Measurements from ENCODE around the gene CIAO3.

The CIAO3 gene

DNA sequence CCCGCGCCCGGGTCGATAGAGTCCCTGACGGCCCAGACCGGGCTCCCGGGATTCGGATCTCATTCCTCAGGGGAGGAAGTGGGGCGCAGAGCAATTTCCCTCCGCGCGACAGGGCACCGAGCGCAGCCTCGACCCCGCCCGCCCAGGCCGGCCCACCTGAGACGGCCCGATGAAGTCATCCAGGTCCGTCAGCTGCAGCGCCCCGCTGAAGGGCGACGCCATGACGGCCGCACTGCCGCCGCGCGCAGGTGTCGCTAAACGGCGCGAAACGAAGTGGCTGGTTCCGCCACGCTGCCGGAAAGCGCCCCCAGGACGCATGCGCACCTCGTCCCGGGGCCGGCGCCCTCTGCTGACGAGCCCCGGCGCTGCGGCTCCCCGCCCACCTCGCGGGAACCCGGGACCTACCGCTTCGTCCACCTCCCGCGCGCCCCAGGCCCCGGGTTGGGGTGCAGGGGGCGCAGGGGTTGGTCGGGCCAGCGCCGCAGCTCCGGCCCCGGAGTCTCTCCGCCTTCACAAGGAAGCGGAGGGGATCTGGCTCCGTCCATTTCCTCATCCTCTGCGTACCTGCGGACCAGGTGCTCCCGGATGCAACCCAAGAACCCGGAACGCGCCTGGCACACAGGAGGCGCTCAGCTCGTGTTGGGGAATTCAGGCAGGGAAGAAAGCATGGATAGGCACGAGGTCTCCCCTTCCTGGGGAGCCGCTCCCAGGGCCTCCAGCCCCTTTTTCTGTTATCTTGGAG lies at the start of gene CIAO3:
Gene CIAO3 (minus strand): TSS at position 234 of the 742 bp plus-strand sequence. CDS start 12 bp downstream, at position 222.
- DNase-seq (ENCODE audit: extremely low spot score, insufficient read length, low read depth) (peak; percentile 87), FAIRE-seq (peak; percentile 80)

DNA sequence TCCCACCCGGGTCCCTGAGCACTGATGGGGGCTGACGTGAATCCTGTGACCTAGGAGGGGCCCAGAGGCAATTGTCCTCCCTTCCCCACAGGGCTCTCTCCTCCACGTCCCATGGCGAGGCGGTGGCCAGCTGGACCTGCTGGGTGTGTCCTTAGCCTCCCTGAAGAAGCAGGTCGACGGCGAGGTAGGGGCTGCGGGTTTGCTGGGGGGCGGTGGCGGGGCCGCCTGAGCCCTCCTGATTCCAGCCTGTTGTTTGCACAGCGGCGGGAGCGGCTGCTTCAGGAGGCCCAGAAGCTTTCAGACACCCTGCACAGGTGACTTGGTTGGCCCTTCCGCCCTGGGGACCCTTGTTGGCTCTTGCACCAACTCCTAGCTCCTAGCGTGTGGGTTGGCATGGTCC lies 49.3 kb upstream of the CIAO3 start:
- no peak for DNase-seq (ENCODE audit: extremely low spot score, insufficient read length, low read depth)
- no peak for FAIRE-seq

DNA sequence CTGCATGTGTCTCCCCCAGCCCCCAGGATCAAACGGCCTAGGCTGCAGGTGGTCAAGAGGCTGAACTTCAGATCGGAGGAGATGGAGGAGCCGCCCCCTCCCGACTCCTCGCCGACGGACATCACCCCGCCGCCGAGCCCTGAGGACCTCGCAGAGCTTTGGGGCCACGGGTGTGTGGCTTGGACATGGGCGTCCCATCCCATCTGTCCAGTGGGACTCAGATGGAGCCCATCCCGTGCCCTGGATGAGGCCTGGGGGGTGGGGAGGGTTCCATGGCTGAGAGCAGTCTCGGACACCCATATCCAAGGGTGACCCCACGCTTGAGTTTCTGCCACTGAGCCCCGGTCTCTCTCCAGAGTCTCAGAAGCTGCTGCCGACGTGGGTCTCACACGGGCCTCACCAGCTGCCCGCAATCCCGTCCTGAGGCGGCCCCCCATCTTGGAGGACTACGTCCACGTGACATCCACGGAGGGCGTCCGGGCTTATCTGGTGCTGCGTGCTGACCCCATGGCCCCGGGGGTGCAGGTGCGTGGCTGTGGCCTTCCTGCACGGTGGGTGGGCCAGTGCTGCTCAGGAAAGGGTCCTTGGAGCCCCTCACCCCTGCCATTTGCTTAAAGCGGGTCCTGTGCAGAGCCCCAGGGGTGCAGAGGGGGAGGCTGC lies 48.5 kb upstream of the CIAO3 start:
- DNase-seq (ENCODE audit: extremely low spot score, insufficient read length, low read depth) (no peak), FAIRE-seq (no peak)

DNA sequence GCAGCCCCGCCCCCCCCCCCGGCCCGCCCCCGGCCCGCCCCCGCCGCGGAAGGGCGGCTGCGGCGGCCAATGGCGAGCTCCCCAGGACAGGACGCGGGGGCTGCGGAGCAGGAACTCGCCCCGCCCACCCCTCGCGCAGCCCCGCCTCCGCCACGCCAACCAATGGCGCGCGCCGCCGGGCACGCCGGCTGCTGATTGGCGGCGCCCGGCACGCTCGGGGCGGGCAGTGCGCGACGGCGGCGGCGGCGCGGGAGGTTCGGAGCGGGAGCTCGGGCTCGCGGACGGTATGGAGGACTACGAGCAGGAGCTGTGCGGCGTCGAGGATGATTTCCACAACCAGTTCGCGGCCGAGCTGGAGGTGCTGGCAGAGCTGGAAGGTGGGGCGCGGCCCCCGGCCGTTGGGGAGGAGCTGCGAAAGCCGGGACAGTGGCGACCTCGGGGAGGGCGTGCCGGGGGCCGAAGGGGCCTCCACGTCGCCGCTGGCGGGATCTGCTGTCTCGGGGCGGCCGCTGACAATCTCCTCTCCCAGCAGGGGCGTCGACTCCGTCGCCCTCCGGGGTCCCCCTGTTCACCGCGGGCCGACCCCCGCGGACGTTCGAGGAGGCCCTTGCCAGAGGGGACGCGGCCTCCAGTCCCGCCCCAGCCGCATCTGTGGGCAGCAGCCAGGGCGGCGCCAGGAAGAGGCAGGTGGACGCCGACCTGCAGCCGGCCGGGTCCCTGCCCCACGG lies 47.8 kb upstream of the CIAO3 start, which contains the start of gene CHTF18:
Gene CHTF18 (plus strand): TSS at position 222 of the 728 bp plus-strand sequence. CDS start 65 bp downstream, at position 287.
- FAIRE-seq: peak; percentile 77

DNA sequence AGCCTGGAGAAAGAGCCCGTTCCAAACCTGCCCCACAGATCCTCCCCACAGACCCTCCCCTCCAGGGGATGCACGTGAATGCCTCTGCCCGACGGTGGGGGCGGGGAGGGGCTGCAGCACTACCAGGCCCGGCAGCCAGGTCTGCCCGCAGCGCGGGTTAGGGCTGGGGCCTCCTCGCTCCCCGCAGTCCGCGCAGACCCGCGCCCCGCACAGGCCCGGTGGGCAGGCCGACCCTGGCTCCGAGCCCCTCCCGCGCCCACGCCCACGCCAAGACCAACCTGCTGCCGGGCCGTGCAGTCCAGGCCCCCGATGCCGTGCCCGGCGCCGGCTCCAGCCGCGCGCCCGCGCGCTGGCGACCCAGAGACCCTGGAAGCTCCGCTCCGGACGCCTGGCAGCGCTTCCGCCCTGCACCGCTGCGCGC lies 47.2 kb upstream of the CIAO3 start, which contains the start of gene RPUSD1:
Gene RPUSD1 (minus strand): TSS at position 404 of the 421 bp plus-strand sequence. CDS start 644 bp downstream, outside the sequence.
- no peak for FAIRE-seq
- DNase-seq (ENCODE audit: extremely low spot score, insufficient read length, low read depth): no peak

More for the DNA sequence above, 47.8 kb upstream of the CIAO3 start, which contains the start of gene CHTF18:
- peak; percentile 100 for DNase-seq (ENCODE audit: extremely low spot score, insufficient read length, low read depth)

DNA sequence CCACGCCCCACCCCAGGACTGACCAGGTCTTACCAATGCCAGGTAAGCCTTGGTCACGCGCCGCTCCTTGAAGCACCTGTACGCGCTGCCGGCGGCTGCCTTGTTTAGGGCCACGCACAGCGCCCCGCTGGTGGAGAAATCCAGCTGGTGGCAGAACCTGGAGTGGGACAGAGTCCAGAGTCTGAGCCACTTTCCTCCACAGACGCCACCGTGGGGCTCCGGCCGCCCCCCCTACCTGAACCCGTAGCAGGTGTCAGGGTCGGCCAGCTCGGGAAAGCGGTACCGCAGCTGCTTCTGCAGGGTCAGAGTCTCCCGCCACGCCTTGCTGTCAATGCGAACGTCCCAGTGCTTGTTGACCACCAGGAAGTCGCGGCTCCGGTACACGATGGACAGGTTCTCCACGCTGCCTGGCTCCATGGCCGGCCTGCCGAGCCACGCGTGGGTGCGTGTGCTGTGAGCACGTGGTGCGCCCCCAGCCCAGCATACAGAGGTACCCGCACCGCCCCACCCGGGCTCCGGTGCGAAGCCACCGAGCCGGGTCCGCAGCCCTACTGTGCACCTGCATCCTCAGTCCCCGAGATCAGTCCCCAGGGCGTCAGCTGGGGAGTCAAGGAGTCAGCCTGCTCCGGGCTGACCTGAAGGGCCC lies 46.6 kb upstream of the CIAO3 start:
- DNase-seq (ENCODE audit: extremely low spot score, insufficient read length, low read depth) (no peak), FAIRE-seq (no peak)

DNA sequence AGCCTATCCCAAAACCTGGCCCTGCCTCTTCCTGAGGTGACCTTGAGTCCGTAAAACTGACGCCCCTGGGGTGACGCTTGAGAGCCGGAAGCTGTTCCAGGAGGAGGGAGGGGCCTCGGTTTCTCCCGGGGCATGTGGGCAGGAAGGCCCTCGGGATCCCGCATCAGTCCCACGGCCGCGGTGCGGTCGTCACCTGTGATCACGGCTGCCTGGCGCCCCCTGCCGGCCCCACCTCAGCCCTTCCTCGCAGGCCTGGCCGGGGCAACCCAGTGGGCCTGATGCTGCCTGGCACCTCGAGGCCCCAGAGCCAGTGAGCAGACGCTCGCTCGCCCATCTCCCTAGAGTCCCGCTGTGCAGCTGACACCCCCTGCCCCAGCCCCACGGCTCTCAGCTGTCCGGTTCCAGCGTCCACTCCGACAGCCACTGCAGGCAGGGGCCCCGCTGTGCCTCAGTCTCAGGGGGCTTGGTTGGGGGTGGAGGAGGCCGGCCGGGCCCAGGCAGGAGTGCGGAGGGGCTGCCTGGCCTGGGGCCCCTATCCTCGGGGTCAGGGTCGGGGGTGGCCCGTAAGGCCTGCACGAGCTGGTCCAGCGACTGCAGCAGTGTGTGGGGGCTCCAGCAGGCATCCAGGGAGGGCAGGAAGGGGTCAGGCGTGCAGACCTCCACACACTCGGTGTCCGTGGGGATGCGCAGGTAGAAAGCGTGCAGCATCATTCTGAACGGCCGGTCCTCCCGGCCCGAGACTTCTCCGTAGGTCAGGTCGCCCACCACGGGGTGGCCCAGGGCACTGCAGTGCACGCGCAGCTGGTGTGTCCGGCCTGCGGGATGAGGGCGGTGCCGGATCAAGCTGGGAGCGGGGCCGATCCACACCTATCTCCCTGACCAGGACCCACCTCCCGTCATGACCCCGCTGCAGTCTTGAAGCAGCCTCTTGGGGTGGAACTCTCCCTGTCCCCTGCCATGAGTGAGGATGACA lies 45.1 kb upstream of the CIAO3 start:
- DNase-seq (ENCODE audit: extremely low spot score, insufficient read length, low read depth) (peak; percentile 51), FAIRE-seq (no peak)

DNA sequence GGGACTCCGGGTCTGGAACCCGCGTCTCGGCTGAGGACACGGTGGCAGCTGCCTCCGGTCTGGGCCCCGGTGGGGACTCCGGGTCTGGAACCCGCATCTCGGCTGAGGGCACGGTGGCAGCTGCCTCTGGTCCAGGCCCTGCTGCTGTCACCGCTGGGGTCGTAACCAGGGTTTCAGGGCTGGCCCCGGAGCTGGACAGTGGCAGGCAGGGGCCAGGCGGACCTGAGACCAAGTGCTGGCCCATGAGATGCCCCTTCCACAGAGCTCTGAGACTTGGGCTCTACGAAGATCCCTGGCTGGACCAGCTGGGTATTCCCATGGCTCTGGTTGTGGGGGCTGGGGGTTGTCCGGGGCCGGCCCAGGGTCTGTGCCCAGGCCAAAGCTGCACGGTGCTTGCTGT lies 43.6 kb upstream of the CIAO3 start:
- DNase-seq (ENCODE audit: extremely low spot score, insufficient read length, low read depth): no peak
- FAIRE-seq: no peak

DNA sequence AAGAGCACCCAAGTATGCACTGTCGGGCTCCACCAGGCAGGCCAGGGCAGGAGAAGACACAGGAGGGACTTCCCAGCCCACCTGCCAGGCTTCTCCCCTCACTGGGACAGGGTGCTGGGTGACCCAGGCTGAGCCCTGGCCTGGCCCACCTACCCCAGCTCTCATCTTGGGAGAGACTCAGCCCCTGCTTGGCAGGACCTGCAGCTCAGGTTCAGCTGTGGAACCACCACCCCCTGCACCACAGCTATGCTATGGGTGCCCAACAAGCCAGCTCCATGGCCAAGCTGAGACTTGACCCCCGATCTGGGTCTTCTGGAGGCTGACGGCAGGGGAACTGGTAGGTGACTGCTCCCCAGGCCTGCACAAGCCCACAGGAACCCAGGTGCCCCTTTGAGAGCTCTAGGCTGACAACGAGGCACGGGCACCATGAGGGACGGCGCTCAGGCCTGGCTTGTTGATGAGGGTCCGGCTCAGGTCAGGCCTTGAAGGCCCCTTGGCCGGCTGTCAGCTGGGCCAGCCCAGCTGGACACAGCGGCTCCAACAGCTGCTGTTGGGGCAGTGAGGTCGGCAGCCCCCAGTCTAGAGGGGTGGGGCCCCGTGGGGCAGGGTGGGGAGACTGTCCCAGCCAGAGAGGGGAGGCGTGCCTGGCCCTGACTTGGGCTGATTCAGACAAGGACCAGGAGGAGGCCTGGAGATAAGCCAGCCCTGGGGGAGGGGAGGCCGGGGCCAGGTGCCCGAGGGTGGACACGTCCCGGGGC lies 42.8 kb upstream of the CIAO3 start:
- no peak for DNase-seq (ENCODE audit: extremely low spot score, insufficient read length, low read depth)
- no peak for FAIRE-seq

DNA sequence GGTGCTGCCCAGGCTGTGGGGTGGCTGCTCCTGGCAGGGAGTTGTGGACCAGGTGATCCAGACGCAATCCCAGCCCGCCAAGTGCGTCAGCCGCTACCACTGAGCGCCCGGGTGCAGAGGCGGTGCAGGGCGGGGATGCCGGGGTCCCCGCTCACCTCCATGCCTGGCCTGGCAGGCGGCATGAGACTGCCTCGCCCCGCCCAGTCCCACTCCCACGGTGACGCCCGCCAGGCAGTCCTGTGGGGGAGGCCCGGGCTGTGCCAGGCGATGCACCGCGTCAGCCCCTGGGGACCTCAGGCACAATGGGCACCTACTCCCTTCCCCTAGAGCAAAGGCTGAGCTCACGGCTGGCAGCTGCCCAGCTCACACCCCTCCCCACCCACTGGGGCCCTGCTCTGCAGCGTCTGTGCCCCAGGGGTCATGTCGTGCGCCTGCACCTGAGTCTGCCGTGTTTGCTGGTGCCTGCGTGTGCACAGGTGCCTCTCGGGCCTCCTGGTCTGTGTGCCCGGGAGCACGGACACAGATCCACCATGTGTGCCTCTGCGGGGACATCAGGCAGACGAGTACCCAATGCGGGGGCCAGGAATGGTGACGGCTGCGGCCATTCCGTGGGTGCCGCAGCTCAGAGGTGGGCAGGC lies 42.1 kb upstream of the CIAO3 start:
- DNase-seq (ENCODE audit: extremely low spot score, insufficient read length, low read depth) (no peak), FAIRE-seq (no peak)

DNA sequence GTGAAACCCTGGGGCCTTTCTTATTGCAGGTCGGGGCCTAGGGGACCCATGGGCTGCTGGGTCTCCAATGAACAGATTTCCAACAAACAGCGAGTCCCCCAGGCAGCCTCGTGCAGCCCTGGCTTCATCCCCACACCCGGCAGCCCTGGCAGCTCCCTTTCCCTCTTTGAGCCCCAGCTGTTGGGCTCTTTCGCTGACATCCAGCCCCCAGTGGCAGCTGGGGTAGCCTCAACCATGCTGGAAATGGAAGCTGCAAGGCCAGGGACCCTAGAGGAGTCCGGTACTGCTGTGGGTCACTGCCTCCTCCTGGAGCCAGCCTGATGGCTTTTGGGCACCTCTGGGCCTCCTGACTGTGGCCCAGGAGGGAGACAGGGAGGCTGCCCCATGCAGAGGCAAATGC lies 41.5 kb upstream of the CIAO3 start:
- FAIRE-seq: no peak
- DNase-seq (ENCODE audit: extremely low spot score, insufficient read length, low read depth): no peak

DNA sequence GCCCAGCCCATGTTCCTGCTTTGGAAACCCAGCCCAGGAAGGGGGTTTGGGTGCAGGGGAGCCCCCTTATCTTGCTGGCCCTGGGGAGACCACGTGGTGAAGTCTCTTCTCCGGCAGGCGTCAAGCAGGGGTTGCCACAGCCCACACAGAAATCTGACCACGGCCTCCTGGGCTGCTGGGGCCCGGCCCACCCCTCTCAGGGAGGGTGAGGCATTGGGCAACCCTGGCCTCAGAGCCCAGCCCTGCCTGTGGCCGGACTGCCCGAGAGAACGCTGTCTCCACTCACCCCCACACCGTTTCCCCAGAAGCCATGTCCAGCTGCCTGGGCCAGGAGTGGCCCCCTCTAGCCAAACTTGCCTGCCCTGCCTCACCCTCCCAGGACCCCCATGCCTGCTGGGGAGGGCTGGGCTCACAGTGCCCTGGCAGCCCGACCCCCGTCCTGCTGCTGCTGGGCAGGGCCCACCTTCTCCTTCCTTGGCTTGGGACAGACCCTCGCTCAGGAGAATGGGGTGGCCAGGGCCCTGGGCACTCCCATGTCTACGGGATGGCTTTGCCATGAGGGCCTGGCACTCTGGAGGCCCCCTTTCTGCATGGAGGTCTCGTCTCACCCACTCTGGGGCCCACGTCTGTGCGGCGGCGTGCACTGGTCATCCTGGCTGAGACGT lies 40.7 kb upstream of the CIAO3 start:
- DNase-seq (ENCODE audit: extremely low spot score, insufficient read length, low read depth) (no peak), FAIRE-seq (no peak)

DNA sequence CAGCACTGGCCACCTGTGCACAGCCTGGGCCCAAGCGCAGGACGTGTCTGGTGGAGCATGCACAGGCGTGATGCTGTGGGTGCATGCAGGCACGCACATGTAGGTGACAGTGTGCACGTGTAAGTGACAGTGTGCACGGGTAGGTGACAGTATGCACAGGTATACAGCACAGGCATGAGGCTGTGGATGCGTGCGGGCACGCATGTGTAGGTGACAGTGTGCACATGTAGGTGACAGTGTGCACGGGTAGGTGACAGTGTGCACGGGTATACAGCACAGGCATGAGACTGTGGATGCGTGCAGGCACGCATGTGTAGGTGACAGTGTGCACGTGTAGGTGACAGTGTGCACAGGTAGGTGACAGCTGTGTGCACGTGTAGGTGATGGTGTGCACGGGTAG lies 39.5 kb upstream of the CIAO3 start:
- no peak for FAIRE-seq
- no peak for DNase-seq (ENCODE audit: extremely low spot score, insufficient read length, low read depth)

DNA sequence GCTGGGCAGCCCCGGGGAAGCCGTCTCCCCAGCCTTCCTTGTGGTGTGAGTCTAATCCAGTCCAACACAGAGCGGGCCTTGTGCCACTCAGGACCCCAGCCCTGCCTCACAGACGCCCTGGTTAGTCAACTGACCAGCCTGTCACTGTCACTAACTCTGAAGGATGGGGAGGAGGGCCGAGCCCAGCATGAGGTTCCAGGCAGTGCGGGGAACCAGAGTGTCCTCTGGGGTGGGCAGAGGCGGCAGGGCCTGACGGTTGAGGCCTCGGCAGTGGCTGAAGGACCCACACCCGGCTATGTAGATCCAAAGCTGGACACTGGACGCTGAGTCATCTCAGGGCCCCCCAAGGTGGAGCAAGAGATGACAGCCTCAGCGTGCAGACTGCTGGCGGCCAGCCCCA lies 38.8 kb upstream of the CIAO3 start:
- no peak for FAIRE-seq
- DNase-seq (ENCODE audit: extremely low spot score, insufficient read length, low read depth): no peak

DNA sequence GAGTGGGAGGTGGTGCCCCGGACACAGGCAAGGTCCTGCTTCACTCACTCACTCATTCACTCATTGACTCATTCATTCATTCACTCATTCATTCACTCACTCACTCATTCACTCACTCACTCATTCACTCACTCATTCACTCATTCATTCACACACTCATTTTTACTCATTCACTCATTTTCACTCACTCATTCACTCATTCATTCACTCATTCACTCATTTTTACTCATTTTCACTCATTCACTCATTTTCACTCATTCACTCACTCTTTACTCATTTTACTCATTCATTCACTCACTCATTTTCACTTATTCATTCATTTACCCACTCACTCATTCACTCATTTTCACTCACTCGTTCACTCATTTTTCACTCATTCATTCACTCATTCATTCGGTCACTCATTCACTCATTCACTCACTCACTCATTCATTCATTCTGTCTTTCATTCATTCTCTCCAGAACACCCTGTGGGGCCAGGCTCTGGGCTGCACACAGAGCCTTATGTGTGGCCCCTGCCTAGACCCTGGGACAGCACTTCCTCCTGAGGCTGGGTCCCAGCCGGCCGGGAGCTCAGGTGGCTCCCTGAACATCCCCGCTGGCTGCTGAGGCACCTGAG lies 38.2 kb upstream of the CIAO3 start:
- no peak for DNase-seq (ENCODE audit: extremely low spot score, insufficient read length, low read depth)

DNA sequence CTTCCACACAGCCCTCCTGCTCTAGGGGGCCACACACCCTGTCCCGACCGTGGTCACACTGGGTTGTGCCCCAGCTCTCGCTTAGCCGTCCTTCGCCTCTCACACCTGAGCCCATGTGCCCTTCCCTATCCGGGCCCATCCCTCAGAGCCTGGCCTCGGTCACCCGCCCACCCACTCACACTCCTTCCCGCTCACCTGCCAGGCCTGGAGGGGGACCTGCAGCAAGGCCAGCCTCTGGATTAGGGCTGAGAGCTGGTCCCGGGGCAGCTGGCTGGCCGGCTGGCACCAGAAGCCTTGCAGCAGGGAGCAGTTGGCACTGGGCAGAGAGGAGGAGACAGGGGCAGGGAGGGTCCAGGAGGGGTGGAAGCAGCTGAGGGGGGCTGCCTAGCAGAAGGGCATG lies 37.6 kb upstream of the CIAO3 start:
- FAIRE-seq: no peak

More for the DNA sequence above, 38.2 kb upstream of the CIAO3 start:
- FAIRE-seq: no peak

DNA sequence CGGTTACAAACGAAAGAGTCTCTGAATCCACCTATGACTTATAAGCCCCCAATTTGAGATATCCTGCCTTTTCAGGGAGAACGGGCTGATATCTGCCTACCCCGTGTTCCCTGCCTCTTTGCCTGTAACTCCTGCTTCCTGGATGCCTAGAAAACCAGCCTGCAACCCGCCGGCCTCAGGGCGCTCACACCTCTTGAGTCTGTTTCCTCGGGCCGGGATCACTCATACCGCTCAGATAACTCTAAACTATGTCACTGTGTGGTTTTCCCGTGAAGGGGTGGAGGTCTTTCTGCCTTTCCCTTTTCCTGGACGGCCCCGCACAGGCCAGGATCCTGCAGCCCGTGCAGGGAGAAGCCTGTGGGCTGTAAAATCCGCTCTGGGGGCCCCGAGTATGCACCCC lies 37.0 kb upstream of the CIAO3 start:
- DNase-seq (ENCODE audit: extremely low spot score, insufficient read length, low read depth) (no peak), FAIRE-seq (no peak)

More for the DNA sequence above, 37.6 kb upstream of the CIAO3 start:
- DNase-seq (ENCODE audit: extremely low spot score, insufficient read length, low read depth): no peak

Measured in GM18507 (cell line).